GM19438 (cell line): ENCODE measurements around the gene NCR2.

Experiments used
- ATAC-seq: cut with Tn5 transposase; IDR thresholded peaks from one replicate; pipeline ENCODE4 v1.9.1; 2021; ENCODE audit warnings: low read depth; ENCODE audit not compliant: unreplicated experiment

The NCR2 gene

DNA sequence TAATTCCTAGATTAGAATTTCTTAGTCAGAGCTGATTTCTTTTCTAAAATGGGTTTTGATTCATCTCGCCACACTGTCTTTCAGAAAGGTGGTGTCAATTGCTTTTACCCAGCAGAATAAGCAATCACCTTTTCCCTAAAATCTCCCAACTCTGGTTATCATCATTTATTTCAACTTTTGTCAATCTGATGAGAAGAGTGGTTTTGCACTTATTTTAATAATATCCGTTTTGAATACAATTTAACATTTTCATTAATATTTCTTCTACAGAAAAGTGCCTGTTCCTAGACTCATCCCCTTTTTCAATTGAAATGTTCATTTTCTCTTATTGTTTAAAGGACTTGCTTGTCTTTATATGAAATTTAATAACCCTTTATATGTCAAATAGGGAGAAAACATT is 8.2 kb upstream of the NCR2 start:
- no peak for ATAC-seq

DNA sequence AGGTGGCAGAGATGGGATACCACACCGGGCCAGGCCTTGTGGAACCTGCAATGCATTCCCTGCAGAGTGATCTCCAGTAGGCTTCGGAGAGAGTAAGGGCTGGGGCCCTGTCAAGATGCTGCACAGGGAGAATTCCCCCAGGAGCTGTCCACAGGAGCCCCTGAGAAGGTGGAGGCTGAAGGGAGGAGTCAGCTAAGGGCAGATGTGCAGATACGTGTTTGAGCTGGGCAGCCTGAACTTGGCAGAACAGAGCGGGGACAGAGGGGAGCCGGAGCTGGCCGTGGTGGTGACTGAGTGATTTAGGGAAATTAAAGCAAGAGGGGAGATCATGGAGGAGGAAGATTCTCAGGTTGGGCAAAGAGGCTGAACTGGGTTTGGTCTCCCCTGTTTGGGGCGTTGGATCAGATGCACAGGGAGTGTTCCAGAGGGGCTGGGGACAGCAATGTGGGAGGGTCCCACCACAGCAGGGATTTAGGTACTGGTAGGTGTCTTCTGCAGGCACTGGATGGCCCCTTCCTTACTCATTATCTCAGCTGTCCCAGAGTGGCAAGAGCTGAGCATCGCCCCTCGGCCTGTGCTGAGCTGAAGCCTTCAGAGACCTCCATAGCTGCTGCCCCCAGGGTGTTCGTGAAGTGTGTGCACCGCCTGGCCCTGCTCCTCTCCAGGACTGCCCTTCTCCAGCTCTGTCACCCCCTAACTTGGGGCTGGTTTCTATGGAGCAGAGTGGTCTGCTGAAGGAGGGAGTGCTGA is 3.8 kb upstream of the NCR2 start:
- no peak for ATAC-seq

DNA sequence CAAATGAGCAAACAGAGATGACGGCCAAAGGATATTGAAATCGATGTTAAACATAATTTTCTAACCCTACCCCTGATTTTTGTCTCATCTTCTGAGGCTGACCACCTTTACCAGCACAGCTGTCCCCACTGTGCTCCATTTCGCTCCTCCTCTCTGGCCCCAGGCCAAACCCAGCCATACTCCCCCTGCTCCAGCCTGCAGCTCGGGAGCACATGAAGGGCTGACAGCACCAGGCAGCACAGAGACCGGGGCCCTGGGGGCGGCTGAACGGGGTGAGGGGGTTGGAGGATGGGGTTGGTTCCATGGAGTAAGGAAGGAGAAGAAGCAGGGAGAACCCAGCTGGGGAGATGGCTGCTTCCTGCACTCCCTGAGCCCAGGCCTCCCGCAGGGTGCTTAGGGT is 3.2 kb upstream of the NCR2 start:
- ATAC-seq, result no peak

DNA sequence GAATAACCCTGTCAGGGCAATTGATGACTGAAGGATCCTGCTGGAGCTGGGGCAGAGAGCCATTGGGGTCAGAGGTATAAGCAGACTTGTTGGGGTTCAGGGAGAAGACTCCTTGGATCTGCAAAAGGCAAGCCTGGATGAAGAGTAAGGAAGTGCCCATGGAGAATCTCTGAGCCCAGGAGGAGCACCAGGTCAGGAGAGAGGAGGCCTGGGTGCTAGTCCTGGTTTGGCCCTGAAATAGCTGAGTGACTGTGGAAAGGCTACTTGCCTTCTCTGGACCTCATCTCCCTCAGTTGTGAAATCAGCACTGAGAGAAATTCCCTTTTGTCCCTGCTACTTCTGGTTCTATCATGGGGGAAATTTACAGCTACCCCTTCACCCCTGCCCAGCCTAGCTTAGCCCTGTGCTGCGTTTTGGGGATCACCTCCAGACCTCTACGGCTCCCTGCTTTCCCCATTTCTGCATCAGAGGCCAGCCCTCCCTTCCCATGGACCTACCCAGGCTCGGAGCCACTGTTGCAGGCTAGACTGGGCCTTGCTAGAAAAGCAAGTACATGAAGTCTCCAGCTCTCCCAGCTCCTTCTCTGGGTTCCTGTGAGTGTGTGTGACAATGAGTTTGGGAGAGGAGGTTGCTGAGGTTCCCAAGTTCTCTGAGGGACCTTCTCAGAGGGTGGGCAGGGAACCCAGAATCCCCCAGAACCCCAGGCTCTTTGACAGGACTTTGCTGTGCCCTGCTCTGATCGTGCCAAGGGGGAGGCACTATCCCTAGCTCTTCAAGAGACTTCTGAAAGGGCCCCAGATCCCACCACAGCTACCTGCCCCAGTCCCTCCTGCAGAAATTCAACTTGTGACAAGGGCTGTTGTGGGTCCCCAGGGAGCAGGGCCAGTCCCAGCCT is 2.3 kb upstream of the NCR2 start:
- no peak for ATAC-seq

DNA sequence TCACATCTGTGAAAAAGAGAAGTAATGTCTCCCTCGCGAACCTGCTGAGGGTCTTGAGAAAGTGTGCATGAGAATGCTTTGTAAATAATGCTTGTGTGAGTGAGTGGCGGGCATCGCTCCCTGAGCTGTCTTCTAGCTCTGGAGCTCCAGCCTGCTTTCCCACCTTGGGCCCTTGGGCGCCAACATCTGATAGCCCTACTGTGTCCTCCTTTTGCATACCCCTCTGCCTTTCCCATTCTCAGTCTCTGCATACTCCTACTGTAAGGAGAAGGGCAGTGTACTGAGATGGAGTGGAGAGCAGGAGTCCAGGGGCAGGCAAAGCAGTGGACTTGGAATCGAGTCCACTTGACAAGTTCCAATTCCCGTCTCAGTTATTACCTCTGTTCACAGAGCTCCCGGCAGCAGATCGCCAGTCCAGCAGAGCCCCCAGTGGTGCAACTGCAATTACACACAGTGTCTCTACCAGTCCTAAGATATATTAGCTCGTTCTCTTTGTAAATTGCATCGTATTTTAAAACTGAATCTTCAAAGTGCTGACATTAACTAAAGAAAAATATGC is 847 bp upstream of the NCR2 start:
- ATAC-seq, result no peak

DNA sequence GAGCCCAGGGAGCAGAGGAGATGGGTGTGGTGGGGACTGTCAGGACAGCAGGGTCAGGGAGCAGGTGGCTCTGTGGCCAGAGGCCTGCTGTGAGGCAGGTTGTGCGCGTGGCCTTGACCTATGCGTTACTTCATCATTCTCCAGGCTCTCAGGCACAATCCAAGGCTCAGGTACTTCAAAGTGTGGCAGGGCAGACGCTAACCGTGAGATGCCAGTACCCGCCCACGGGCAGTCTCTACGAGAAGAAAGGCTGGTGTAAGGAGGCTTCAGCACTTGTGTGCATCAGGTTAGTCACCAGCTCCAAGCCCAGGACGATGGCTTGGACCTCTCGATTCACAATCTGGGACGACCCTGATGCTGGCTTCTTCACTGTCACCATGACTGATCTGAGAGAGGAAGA is 535 bp downstream of the NCR2 start:
- no peak for ATAC-seq

DNA sequence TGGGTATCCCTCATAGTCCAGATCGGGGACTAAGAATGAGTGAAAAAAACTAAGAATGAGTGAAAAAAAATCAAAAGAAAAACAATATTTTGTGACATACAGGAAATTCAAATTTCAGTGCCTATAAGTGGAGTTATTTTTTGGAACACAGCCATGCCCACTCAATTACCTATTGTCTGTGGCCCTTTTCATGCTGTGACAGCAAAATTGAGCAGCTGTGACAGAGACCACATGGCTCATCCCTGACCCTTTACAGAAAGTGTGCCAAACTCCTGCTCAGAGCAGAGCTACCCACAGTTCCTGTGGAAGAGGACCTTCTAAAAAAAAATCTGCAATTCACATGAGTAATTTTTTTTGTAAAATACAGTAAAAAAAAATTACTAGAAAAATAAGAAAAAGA is 1.4 kb downstream of the NCR2 start:
- ATAC-seq, result no peak

DNA sequence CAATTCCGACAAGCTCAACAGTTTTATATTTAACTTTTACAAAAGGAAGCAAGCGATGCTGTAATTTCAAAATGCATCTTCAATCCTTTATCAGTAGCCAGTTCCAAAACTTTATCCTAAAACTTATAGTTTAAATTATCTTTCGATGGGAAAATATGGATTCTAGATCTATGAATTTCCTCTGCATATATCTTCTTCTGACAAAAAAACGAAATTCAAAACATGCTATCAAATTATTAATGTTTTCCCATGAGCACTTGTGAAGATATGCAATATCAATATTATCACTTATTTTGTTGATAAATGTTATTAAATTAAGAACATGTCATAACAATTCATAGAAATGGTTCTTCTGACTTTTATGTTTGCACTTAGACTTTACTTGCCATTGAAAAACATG is 2.3 kb downstream of the NCR2 start:
- no peak for ATAC-seq

DNA sequence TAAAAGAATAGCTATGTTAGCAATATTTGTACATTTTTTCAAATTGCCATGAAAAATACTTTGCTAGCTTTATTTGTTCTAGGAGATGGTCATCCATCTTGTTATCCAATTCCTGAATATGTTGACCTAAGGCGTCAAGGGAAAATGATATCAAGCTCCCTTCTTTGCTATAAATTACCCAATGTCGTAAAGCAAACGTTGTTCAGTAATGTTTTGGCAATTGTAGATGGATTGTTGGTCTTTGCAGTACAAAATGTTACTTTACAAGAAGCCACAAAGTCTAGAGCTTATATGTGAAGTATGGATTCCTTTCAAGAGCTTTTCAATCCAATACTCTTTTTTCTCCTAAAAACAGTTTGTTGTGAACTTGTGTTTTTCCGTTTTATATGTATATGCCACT is 3.3 kb downstream of the NCR2 start:
- no peak for ATAC-seq

DNA sequence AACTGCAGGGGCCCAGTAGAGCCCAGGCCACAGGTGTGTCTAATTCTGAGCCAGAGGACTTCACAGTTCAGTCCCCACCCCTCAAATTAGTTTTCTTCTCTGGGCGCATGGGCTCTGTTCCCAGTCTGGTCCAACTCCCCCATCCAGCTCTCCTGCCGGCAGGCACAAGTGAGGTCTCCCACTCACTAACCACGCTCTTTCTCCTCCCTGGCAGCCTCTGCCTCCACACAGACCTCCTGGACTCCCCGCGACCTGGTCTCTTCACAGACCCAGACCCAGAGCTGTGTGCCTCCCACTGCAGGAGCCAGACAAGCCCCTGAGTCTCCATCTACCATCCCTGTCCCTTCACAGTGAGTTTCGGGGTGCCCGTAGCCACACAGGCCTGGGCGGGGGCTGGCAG is 6.2 kb downstream of the NCR2 start:
- ATAC-seq, result no peak

DNA sequence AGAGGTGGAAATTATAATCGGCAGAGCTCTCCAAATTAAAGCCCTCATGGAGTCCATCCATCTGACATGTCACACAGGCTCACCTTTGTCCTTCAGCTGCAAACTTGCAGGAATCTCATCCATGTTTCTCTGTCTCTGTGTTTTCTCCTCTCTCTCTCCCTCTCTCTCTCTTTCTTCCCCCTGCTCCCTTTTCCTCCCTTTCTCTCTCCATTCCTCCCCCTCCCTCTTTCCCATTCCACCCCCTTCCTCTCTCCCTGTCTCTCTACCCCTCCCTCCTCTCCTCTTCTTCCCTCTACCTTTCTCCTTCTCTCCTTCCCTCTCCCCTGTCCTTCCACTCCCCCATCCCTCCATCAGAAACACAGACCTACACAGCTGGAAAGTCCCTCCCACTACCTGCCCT is 6.8 kb downstream of the NCR2 start:
- no peak for ATAC-seq

DNA sequence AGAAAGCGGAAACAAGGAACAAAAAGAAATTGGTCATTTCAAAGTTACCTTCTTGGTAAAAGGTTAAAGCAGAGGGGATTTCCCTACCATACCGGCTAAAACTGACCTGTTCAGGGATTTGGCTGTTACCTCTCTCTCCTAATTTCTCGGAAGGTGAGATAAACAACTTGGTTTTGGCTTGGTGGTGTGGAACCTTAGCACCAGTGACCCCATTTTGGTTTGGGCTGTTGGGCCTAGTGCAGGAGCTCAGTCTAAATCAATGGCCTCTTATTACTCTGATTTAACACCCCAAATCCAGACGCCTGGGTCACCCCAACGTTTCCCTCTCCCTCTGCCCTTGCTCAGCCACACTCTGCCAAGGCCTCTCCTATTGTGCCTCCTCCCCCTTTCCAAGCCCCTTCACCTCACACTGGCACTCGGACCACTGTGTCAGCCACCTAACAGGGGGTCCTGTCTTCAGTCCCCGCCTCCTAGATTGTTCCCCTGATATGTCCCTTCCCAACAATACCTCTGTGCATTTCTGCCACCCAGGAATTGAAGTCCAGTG is 8.3 kb downstream of the NCR2 start:
- no peak for ATAC-seq

DNA sequence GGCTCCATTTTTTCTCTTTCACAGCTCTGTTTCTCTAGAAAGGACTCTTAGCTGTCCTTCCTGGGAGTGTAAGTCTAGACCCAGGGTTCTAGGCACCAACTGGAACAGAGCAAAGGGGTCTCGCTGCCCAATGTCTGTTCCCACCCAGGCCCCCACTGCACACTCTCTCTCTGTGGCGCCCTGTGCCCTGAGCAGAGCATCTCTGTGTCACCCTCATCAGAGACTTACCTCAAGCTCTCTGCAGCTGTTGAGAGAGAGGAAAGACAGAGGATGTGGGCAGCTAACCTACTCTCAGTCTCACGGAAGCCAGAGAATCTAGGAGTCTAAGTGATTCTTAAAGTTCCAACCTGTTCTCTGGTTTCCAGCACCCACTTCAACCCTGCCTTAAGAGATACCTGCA is 9.5 kb downstream of the NCR2 start:
- ATAC-seq, result no peak

DNA sequence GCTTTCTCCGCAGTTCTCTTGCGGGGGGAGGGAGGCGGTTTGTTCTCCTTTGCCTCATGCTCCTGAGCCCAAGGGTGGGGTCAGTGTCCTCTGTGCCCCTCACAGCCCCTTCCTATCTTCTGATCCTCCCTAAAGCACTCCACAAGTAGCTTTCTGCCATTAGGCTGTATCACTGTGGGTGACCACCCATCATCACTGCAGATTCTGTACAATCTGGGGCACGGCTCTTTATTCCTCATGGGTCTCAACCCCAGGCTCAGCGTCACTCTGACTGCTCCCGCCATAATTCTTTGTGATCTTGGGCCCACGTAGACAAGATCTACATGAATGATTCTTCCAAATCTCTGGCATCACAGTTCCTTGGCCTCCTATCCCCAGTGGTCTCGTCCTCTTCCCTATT is 10.5 kb downstream of the NCR2 start:
- ATAC-seq, result no peak

DNA sequence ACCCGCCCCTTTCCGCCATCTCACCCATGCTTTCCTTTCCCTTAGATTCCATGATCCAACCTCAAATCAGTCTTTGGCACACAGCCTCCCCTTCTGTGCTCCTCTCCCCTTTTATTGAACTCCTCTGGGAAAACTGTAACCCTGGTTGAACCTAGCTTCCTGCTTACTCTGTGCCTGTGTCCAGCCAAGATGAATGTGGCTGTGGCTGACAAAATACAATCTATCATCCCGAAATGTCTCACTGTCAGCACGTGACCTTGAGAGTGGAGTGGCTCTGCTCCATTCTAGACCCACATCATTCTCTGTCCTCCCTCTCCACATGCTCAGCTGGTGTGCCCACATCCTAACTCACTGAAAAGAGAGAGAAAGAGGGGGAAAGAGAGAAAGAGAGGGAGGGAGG is 11.0 kb downstream of the NCR2 start:
- ATAC-seq, result no peak

DNA sequence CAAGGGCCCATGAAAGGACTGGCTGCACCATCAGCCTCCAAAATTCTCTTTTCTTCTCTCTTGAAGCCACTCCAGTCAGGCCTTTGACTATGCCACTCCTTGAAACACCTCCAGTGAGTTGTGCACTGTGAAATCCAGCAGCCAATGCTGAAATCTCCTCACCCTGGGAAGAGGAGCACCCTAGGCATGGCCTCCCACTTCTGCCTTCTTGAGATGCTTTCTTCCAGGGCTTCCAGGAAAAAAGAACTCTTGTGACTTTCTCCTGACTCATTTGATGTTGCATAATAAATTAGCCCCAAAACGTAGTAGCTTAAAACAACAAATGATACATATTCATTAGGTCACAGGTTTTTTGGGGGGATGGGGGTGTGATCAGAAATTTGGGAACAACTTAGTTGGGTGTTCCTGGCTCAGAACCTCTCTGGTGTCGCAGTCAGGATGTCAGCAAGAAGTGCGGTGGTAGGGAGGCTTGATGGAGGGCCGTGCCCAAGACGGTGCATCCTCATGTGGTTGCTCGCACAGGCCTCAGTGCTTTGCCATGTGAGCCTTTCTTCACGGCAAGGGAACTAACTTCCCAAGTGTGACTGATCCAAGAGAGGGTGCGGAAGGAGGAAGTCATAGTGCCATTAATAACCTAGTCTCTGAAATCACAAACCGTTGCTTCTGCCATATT is 12.1 kb downstream of the NCR2 start:
- ATAC-seq, result no peak

DNA sequence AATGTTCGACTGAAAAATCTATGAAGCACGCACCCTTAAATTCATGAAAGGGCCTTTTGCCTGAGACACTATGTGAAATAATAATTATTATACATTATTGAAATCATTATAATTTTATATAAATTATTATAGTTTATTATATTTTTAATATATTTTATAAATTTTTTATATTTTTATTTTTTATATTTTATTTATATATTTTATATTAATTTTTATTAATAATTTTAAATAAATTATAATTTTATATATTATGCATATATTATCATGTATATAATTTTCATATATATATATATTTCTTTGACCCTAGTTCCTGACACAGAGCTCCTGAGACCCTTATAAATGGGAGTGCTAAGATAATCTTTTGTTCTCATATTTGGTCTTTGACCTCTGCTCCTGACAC is 13.5 kb downstream of the NCR2 start:
- no peak for ATAC-seq

DNA sequence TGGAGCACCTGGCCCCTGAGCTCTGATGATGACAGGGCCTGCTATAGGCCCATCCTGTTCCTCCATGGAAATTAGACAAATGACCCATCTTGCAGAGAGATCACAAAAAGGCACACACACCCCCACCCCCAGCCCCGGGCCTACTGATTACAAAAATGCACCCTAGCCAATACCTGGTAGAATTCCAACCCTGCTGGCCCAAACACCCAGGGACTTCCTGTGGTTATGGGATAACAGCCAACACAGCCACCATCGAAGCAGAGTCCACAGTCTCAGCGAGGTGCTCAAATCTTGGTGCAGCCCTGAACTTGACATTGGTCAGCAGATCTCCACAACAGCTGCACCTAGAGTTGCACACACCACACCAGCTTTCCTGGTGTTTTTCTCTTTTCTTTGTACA is 17.0 kb downstream of the NCR2 start:
- ATAC-seq, result no peak

DNA sequence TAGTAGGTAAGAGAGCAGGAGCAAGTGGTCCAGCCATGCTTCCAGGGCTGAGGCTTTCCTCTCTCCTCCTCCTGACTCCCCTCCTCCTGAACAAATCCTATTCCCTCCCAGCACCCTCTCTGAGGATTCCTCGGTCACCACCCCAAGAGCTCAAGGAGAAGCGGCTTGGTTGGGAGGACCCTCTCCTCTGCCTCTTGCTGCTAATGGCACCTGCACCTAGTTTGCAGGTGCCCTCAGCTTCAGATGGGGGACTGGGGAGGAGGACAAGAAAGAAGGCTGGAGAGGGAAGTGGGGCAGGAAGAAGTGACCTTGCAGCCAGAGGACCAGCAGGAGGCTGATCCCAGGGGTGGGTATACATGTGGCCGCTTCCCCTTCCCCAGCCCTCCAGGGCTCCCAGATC is 17.5 kb downstream of the NCR2 start:
- ATAC-seq, result no peak

DNA sequence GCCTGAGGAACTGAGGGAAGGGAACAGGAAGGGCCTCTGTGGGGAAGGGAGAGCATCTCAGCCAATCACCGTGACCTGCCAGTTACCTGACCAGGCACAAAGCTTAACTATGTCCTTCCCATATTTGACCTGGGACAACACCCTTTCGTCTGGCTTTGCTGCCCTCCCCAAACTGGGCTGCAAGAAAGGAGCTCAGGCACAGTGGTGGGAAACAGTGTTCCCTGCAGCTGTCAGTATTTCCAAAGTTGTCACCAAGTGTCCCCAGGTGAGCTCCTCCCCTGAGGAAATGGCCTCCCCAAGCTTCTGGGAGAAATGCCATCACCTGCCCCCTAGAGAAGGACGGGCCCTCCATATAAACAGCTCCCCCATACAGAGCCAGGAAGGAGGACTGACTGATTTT is 17.9 kb downstream of the NCR2 start:
- ATAC-seq, result no peak

DNA sequence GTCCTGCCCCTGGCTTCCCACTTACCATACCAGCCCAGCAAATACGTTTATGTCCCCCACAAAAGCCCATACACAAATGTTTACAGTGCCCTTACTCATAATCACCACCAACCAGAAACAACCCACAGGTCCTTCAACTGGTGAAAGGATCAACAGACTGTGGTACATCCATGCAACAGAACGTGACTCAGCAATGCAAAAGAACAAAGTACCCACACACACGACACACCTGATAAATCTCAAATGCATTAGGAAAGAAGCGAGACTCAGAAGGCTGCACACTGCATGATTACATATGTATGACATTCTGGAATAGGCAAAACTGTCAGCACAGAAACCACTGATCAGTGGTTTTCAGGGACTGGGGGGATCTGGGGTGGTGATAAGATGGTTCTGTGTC is 20.5 kb downstream of the NCR2 start:
- no peak for ATAC-seq
